ENCODE measurements around the gene APOC4.

DNA sequence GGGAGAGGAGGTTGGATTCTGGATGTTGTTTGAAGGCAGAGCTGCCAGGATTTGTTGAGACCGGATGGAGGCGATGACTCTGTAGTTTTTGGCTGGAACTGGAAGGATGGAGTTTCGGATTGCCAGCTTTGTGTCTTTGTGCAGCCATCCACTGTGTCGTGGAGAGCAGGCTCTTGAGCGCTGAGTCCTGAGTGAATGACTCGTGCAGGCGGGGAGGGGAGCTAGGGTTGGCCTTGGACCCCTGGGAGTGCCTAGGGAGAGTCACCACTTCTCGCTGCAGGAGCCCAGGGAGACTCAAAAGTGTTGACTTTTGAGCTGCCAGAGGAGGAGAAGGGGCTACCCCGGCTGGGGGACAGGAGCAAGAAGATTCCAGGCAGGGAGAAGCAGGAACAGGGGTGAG is 47.1 kb upstream of the APOC4 start:
- TF ChIP-seq ELF1 (IDR thresholded peaks at IDR 0.05) (no peak), MXI1 (IDR thresholded peaks at IDR 0.05; ENCODE audit: low read depth, low read length) (no peak), SIN3A (IDR thresholded peaks at IDR 0.05; ENCODE audit: borderline replicate concordance, low read depth, low read length) (no peak), CTCF (IDR thresholded peaks at IDR 0.05) (no peak), GABPA (IDR thresholded peaks at IDR 0.05; ENCODE audit: low read depth) (no peak), RAD21 (IDR thresholded peaks at IDR 0.05; ENCODE audit: low read length) (no peak), RCOR1 (IDR thresholded peaks at IDR 0.05; ENCODE audit: low read length) (no peak), TAF1 (IDR thresholded peaks at IDR 0.05; ENCODE audit: borderline replicate concordance, low read depth, low read length) (no peak), EZH2phosphoT487 (IDR thresholded peaks at IDR 0.05; ENCODE audit: borderline replicate concordance, low read depth) (no peak), EP300 (IDR thresholded peaks at IDR 0.05; ENCODE audit: borderline replicate concordance in 1 of 2, low read depth in 1 of 2, low read length in 1 of 2) (no peak), POLR2AphosphoS5 (IDR thresholded peaks at IDR 0.05; ENCODE audit: low read depth, low read length) (no peak), FOXJ3 (CRISPR knock-in tag; IDR thresholded peaks at IDR 0.05) (no peak)

Measured in SK-N-SH (cell line).